NCI-H345 treated with DMSO at 0.1 percent for 48 hours (cell line): ENCODE data around the gene CSF1R.
"Not testable (repeated sequence)": the region's sequence is repeated elsewhere in the genome, so short reads cannot be mapped to it uniquely, and the experiment has no call there.

Source experiments
- DNase-seq: peaks from one replicate; lab custom pipeline; 2025; ENCODE audit not compliant: unreplicated experiment; lab: John Stamatoyannopoulos, UW

The CSF1R gene

GRCh38 chr5:150104550-150104870 is 18.2 kb upstream of the CSF1R start:
- no peak for DNase-seq

- no peak for DNase-seq
Measured at GRCh38 chr5:150103678-150104549, 17.6 kb upstream of the CSF1R start.

- DNase-seq = no peak
Measured at GRCh38 chr5:150101023-150101422, 14.7 kb upstream of the CSF1R start.

GRCh38 chr5:150097152-150097551 is 10.8 kb upstream of the CSF1R start:
- no peak for DNase-seq

GRCh38 chr5:150092159-150092787 is 5.9 kb upstream of the CSF1R start:
- DNase-seq = no peak

GRCh38 chr5:150085191-150085912 is 1.0 kb downstream of the CSF1R start:
- DNase-seq = no peak

GRCh38 chr5:150084754-150085153 is 1.6 kb downstream of the CSF1R start:
- not testable (repeated sequence) for DNase-seq

GRCh38 chr5:150082889-150083288 is 3.5 kb downstream of the CSF1R start:
- DNase-seq = no peak

GRCh38 chr5:150082374-150082773 is 4.0 kb downstream of the CSF1R start:
- no peak for DNase-seq

- DNase-seq = no peak
Measured at GRCh38 chr5:150081541-150082283, 4.6 kb downstream of the CSF1R start.

- no peak for DNase-seq
Measured at GRCh38 chr5:150080696-150081435, 5.5 kb downstream of the CSF1R start.

GRCh38 chr5:150079909-150080461 is 6.4 kb downstream of the CSF1R start:
- DNase-seq = no peak

- no peak for DNase-seq
Measured at GRCh38 chr5:150078802-150079689, 7.3 kb downstream of the CSF1R start.

- DNase-seq = no peak
Measured at GRCh38 chr5:150077996-150078801, 8.2 kb downstream of the CSF1R start.

GRCh38 chr5:150077060-150077459 is 9.3 kb downstream of the CSF1R start:
- DNase-seq = no peak

GRCh38 chr5:150075806-150076205 is 10.5 kb downstream of the CSF1R start:
- DNase-seq = no peak

GRCh38 chr5:150075233-150075632 is 11.1 kb downstream of the CSF1R start:
- DNase-seq = no peak

GRCh38 chr5:150073677-150074076 is 12.7 kb downstream of the CSF1R start:
- no peak for DNase-seq
